HG03159 (cell line): ENCODE data around the gene CXCR3.
"Not testable (repeated sequence)": the region's sequence is repeated elsewhere in the genome, so short reads cannot be mapped to it uniquely, and the experiment has no call there.

Experiments
- ATAC-seq: cut with Tn5 transposase; IDR thresholded peaks from one replicate; pipeline ENCODE4 v1.9.1; 2021; ENCODE audit warnings: mild to moderate bottlenecking, moderate library complexity; ENCODE audit not compliant: unreplicated experiment

Gene CXCR3

GRCh38 chrX:71612256-71612655 lies 6.1 kb downstream of the CXCR3 start:
- no peak for ATAC-seq

- ATAC-seq = not testable (repeated sequence)
These were observed 6.6 kb downstream of the CXCR3 start for GRCh38 chrX:71611736-71612135.

DNA sequence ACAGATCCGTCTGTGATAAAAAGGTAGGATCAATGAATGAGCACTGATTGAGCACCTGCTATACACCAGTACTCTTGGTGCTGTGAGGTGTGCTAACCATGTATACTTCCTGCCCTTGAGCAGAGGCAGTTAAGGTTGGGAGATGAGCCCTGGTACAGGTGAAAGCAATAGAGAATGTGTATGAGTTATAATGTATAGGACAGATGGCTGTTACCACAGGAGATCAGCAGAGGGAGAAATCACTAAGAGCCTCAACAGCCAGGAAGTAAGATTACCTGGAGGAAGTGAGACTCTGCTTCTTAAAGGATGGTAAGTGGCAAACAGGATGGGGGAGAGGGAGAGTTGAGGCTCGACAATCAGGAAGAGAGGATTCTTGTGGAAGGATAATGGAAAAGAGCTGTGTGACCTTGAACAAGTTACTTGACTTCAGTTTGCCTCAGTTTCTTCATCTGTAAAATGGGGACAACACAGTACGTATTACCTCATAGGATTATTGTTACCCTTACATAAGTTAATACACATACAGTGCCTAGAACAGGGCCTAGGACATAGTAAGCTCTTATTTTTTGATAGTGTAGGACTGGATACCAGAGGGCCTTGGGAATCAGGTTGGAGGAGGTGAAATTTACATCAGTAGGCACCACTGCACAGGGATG lies 9.1 kb downstream of the CXCR3 start:
- peak; percentile 61 for ATAC-seq

GRCh38 chrX:71607488-71607887 lies 10.8 kb downstream of the CXCR3 start:
- ATAC-seq = no peak

DNA sequence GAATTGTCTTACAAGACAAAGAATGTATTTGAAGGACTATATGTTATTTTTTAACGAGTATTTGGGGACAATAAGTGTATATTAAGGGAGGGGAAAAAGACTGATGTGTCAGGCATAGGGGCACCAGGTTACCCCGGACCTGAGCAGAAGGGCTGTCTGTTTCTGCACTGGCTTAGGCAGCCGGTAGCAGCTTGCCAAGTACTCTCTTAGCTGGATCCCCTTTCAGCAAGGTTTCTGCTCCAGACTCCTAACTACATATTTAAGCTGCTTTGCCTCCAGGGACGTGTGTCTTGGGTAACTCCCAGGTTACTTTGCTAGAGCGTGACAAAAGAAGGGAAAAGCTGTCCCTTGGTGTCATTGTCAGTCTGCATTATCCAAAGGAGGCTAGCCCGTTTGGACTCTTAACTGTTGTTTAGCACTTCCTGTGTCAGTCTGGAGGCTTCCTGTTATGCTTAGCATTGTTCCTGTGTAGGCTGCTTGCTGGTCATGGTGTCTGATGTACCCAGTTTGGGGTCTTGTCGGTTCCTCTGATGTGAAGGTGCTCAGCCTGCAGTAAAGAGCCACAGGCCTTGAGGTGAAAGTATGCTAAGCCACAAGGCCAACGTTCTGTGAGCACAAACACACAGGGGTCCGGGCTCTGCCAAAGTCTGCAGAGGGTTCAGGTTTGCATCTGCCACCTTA lies 11.6 kb downstream of the CXCR3 start:
- no peak for ATAC-seq

DNA sequence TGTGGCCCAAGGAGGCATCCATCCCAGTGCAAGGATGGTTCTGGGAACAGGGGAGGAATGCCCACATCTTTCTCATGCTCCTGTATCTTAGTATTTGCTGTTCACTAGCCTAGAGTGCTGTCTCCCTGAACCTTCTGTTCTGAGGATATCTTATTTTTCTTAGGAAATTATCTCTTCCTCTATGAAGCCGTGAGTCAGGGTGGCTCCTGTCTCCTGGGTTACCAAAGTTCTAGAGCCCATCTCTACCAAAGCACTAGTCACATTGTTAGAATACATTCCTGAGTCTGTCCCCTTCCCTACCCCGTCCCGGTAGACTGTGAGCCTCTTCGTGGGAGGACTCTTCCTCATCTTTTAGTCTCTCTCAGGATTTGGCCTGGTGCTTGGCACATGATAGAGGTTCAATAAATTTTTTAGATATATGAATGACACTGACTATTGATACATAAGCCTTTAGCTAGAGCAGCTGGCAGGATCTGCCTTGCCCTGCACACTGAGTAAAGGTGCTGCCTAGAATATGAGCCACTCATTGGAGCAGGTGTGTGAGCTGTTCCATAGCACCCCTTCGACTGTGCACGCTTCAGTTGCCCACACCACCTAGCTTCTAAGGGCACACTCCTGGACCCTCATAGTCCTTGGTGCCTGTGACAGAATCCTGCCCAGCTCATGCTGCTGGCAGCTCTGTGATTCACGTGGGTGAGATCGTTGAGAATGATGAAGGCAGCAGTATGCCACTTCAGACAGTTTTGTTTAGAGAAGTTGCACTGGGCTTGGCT lies 13.3 kb downstream of the CXCR3 start:
- no peak for ATAC-seq

DNA sequence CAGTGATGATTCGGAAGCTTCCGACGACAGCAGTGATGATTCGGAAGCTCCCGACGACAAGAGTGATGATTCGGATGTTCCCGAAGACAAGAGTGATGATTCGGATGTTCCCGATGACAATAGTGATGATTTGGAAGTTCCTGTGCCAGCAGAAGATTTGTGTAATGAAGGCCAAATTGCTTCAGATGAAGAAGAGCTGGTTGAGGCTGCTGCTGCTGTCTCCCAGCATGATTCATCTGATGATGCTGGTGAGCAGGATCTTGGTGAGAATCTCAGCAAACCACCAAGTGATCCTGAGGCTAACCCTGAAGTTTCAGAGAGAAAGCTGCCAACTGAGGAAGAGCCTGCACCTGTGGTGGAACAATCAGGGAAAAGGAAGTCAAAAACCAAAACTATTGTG lies 14.2 kb downstream of the CXCR3 start:
- ATAC-seq = no peak

- ATAC-seq = no peak
These were observed 14.7 kb downstream of the CXCR3 start for GRCh38 chrX:71603618-71604017.

DNA sequence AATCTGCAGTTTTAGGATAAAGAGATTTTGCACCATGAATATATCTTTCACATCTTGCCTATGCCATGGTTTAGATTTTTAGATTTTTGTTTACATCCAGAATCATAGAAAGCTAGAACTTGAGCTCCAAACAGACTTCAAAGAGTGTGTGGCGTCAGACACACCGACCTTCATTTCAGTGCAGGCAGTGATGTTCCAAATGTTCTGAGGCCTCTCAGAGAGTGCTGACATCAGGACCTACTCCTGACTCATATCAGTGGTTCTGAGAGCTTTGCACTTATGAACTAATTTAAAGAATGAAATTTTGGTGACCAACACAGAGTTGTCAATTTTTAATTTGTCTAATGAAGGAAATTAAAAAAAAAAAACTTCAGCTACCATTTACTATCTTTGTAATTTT lies 18.3 kb downstream of the CXCR3 start:
- no peak for ATAC-seq

- not testable (repeated sequence) for ATAC-seq
These were observed 25.1 kb downstream of the CXCR3 start for GRCh38 chrX:71593210-71593609.

DNA sequence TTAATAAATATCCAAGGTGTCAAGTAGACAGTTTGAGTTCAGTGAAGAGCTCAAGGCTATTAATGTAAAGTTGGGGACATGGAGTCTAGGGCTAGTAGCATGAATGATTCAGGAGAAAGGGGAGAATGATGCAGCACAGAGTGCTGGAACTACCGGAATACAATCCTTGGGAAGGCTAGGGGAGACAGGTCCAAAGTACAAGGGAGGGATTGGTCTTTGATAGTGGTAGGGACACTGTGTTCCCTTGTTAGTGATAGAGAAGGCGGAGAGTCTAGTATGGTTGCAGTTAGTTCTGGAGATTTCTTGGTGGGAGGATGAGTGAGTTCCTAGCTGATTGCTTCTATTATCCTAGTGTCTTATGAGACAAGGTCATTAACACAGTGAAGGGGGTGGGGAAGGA lies 31.4 kb downstream of the CXCR3 start:
- no peak for ATAC-seq

GRCh38 chrX:71581210-71581609 lies 37.1 kb downstream of the CXCR3 start:
- ATAC-seq = no peak

DNA sequence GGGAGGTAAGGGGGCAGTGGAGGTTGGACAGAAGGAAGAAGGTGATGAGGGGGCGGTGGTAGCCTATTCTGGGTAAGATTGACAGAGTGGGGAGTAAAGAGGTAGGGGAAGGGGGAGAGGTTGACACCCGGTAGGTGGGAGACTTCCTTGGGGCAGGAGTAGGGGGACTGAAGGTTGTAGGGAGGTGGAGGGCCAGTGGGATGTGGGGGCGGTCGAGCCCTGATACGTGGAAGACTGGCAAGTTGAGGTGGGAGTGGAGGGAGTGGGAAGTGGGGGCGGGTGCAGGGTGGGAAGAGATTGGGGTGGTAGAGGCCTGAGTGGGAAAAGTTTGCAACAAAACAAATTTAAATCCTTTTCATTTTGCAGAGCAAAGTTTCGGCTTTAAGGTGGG lies 38.3 kb downstream of the CXCR3 start:
- ATAC-seq = no peak

GRCh38 chrX:71579136-71579989 lies 38.9 kb downstream of the CXCR3 start:
- no peak for ATAC-seq

GRCh38 chrX:71578253-71579135 lies 39.8 kb downstream of the CXCR3 start, which contains the start of gene GCNA:
GCNA (plus strand) TSS chrX:71578437; CDS start chrX:71580822, 2,385 bp downstream.
- ATAC-seq = no peak

GRCh38 chrX:71577682-71578081 lies 40.6 kb downstream of the CXCR3 start:
- ATAC-seq = no peak

GRCh38 chrX:71573590-71573989 lies 44.7 kb downstream of the CXCR3 start:
- ATAC-seq = no peak

DNA sequence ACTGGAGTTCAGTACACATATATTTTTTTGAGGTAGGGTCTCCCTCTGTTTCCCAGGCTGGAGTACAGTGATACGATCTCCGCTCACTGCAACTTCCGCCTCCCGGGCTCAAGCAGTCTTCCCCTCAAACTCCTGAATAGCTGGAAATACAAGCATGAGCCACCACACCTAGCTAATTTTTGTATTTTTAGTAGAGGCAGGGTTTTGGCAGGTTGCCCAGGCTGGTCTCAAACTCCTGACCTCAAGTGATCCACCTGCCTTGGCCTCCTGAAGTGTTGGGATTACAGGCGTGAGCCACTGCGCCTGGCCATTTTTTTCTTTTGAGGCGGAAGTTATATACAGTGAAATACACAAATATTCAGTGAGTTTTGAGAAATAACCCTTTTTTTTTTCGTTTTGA lies 46.9 kb downstream of the CXCR3 start:
- not testable (repeated sequence) for ATAC-seq
